Measurements from ENCODE around the gene KRT86.
A peak's percentile ranks its signal among the peaks of the same experiment; 100 is the strongest.

The KRT86 gene

DNA sequence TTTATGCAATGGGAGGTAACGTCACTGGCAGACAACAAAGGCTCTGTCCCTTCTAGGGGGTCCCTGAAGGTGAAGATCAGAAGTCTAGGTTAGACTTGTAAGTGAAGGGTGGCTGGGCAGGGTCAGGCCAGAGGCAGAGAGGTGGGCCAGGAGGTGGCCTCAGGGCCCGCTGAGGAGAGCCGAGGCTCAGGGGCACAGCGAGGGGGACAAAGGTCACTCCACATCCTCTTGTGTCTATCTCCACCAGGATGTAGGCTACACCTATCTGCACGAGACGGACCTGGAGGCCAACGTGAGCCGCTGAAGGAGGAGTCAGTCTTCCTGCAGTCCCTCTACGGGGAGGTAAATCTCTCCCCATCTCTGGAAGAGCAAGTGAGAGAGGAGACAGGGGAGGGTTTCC is 72.6 kb downstream of the KRT86 start:
- H3K4me3 ChIP-seq (replicated peaks in 1 of 2; ENCODE audit: low read depth in 2 of 2, low read length in 2 of 2), result no peak overlapping the region
- no peak for DNase-seq (ENCODE audit: low read depth in 2 of 2)
- TF ChIP-seq CTCF (IDR thresholded peaks at IDR 0.05; ENCODE audit: low read depth, low read length), result no peak

DNA sequence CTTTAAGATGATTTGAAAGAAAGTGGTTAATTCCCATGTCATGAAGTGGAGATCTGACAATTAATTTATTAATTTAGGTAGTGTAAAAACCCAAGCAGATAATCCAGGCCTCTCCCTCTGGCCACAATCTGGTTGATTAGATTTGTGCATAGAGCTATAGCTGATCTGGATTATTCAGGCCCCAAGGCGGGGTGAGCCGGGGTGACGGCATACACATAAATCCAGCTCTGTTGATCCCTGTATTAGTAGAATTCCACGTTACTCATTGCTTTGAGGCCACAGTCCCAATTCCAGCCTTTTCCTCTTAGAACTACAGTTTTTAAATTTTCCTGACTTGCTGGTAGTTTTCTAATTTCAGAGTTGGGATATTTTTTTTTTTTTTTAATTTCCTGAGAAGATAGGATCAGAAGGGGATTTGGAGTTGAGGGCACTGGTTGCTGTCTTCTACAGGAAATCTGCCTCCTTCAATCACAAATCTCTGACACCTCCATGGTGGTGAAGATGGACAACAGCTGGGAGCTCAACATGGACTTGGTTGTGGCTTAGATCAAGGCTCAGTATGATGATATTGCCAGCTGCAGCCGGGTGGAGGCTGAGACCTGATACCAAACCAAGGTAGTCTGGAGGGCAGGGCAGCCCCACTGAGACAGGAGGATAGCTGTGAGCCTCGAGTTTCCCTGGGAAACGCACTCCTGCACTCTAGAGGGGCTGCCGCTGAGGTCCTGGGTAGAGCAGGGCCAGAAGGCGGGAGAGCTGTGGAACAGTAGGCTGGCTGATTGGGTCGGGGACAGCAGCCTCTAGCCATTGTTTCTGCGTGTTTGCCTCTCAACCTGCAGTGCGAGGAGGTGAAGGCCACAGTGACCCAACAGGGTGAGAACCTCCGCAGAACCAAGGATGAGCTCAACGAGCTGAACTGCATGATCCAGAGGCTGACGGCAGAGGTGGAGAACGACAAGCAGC is 73.4 kb downstream of the KRT86 start:
- no peak for DNase-seq (ENCODE audit: low read depth in 2 of 2)
- no peak for TF ChIP-seq CTCF (IDR thresholded peaks at IDR 0.05; ENCODE audit: low read depth, low read length)
- no peak overlapping the region for H3K4me3 ChIP-seq (replicated peaks in 1 of 2; ENCODE audit: low read depth in 2 of 2, low read length in 2 of 2)

GRCh38 chr12:52349196-52349595 is 74.8 kb downstream of the KRT86 start:
- DNase-seq (ENCODE audit: low read depth in 2 of 2), result peak; percentile 18 to 42
- no peak for TF ChIP-seq CTCF (IDR thresholded peaks at IDR 0.05; ENCODE audit: low read depth, low read length)
- H3K4me3 ChIP-seq (replicated peaks in 1 of 2; ENCODE audit: low read depth in 2 of 2, low read length in 2 of 2), result no peak overlapping the region

DNA sequence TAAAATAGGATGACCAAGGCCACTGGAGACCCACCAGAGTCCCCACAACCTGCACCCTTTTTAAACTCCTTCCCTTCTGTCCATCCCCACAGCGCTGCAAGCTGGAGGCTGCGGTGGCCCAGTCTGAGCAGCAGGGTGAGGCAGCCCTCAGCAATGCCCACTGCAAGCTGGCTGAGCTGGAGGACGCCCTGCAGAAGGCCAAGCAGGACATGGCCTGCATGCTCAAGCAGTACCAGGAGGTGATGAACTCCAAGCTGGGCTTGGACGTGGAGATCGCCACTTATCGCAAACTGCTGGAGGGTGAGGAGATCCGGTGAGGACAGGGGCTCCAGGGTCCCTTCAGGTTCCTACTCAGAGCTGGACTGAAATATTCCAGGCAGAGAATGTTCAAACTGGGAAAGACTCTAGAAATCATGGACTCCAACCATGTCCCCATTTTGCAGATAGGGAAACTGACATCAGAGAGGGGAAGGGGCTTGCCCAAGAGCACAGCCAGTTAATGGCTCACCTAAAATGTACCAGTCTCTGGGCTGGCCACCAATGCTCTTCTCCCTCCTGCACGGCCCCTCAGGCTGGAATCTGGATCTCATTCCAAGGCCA is 75.7 kb downstream of the KRT86 start:
- DNase-seq (ENCODE audit: low read depth in 2 of 2), result no peak
- TF ChIP-seq CTCF (IDR thresholded peaks at IDR 0.05; ENCODE audit: low read depth, low read length), result no peak
- H3K4me3 ChIP-seq (replicated peaks in 1 of 2; ENCODE audit: low read depth in 2 of 2, low read length in 2 of 2), result no peak overlapping the region

GRCh38 chr12:52350786-52351185 is 76.3 kb downstream of the KRT86 start:
- TF ChIP-seq CTCF (IDR thresholded peaks at IDR 0.05; ENCODE audit: low read depth, low read length), result no peak
- DNase-seq (ENCODE audit: low read depth in 2 of 2), result no peak
- no peak overlapping the region for H3K4me3 ChIP-seq (replicated peaks in 1 of 2; ENCODE audit: low read depth in 2 of 2, low read length in 2 of 2)

DNA sequence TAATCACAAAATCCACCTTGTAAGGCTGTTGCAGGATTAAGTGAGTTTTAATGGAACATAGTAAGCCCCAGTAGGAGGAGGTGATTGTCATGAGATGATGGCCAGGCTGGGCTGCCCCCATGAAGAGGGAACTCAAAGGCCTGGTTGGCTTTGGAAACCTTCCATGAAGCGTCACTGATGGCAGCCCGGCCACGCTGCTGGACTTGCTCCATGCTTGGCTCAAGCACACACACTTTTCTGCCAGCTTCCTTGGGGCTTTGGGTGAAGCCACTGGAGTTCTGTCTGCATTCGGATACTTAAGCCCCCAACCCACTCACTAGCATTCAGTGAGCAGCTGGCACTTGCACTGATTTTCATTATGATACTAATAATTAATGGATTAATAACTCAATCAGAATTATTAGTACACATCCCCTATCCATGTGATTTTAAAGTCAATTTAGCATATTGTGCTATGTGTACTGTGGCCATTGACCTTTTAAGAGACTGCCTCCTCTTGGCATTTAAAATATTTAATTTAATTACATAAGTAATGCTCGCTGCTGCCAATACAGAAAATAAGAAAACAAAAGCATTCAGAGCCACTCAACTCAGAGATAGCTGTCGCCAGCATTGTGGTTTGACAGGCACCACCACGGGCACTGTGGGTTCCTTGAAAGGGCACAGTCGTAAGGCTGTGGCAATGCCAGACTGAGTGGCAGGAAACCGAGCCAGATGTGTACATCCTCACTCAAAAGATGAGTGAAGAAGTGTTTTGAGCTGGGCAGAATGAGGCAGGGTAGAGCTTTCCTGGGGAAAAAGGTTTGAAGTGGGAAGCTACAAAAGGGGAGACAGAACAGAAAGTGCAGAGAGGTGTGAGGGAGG is 77.0 kb downstream of the KRT86 start:
- H3K4me3 ChIP-seq (replicated peaks in 1 of 2; ENCODE audit: low read depth in 2 of 2, low read length in 2 of 2), result no peak overlapping the region
- TF ChIP-seq CTCF (IDR thresholded peaks at IDR 0.05; ENCODE audit: low read depth, low read length), result no peak
- DNase-seq (ENCODE audit: low read depth in 2 of 2), result no peak
